Endothelial cell of umbilical vein (primary cell): Measurements from ENCODE around the gene SLC23A1.

Source experiments
- EZH2 ChIP-seq: IDR thresholded peaks from 2 replicates; pipeline ENCODE4 v1.6.1; 2012; ENCODE audit warnings: borderline replicate concordance, low read depth, mild to moderate bottlenecking, moderate library complexity, low read length, inconsistent platforms; ENCODE audit not compliant: severe bottlenecking
- FOS ChIP-seq: IDR thresholded peaks from 2 replicates; pipeline ENCODE4 v1.6.1; 2011; ENCODE audit warnings: mild to moderate bottlenecking, low read length, moderate library complexity, borderline replicate concordance; ENCODE audit not compliant: insufficient read depth
- JUN ChIP-seq: IDR thresholded peaks from 2 replicates; pipeline ENCODE4 v1.6.1; 2011; ENCODE audit warnings: borderline replicate concordance, low read depth; ENCODE audit not compliant: insufficient read length, insufficient read depth
- MAX ChIP-seq: IDR thresholded peaks from 2 replicates; pipeline ENCODE4 v1.6.1; 2011; ENCODE audit not compliant: insufficient read depth, insufficient read length
- MYC ChIP-seq: IDR thresholded peaks from one replicate; pipeline ENCODE4 v1.6.1; 2011; ENCODE audit warnings: mild to moderate bottlenecking, low read depth, low read length
- POLR2A ChIP-seq: IDR thresholded peaks from 2 replicates; pipeline ENCODE4 v1.6.1; 2012; ENCODE audit warnings: low read depth, mild to moderate bottlenecking, control low read depth, low read length
- POLR2AphosphoS5 ChIP-seq: IDR thresholded peaks from 2 replicates; pipeline ENCODE4 v1.6.1; 2012; ENCODE audit warnings: low read depth, mild to moderate bottlenecking, control low read depth, low read length, moderate library complexity; ENCODE audit not compliant: insufficient read depth
- TF ChIP-seq, protein P1 (sequence below), 2 donors: IDR thresholded peaks; 1 replicate in 1 of 2; 2 replicates in 1 of 2; pipeline ENCODE4 v1.5.1; 2011; ENCODE audit warnings: low read length in 2 of 2, mild to moderate bottlenecking in 2 of 2, moderate library complexity in 2 of 2, control low read depth in 1 of 2, inconsistent platforms in 1 of 2, low read depth in 1 of 2; ENCODE audit not compliant: insufficient read depth in 1 of 2; ENCODE audit errors: extremely low read depth in 1 of 2

DNA sequence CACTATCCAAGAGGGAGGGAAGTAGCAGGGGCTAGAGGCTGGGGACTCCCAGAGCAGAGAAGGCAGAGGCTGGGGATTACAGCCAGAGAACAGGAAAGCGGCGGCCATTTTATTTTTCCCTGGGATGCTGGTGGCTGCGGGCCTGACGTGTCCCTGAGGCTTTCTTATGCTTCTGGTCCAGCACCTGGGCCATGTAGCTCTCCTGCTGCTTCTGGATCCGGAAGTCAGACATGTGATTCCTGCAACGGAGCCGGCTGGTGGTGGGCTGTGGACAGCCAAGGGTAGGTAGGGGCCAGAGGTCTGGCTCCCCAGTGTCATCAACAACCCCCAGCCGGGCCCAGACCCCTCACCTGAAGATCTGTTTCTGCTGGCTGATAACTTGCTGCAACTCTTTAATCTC, 13.6 kb upstream of the SLC23A1 start:
- TF ChIP-seq, protein P1, sequence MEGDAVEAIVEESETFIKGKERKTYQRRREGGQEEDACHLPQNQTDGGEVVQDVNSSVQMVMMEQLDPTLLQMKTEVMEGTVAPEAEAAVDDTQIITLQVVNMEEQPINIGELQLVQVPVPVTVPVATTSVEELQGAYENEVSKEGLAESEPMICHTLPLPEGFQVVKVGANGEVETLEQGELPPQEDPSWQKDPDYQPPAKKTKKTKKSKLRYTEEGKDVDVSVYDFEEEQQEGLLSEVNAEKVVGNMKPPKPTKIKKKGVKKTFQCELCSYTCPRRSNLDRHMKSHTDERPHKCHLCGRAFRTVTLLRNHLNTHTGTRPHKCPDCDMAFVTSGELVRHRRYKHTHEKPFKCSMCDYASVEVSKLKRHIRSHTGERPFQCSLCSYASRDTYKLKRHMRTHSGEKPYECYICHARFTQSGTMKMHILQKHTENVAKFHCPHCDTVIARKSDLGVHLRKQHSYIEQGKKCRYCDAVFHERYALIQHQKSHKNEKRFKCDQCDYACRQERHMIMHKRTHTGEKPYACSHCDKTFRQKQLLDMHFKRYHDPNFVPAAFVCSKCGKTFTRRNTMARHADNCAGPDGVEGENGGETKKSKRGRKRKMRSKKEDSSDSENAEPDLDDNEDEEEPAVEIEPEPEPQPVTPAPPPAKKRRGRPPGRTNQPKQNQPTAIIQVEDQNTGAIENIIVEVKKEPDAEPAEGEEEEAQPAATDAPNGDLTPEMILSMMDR (IDR thresholded peaks at IDR 0.05; ENCODE audit: extremely low read depth in 1 of 2, insufficient read depth in 1 of 2, low read depth in 1 of 2, low read length in 2 of 2), result no peak
- TF ChIP-seq POLR2A (no peak), POLR2AphosphoS5 (no peak), JUN (no peak), MAX (no peak), EZH2 (no peak), FOS (no peak), MYC (no peak)
